AG10803 (cell line): ENCODE results near the gene TTLL9.
A peak's percentile ranks its signal among the peaks of the same experiment; 100 is the strongest.

Experiments used
- DNase-seq: peaks from one replicate; pipeline ENCODE4 v3.0.0; 2010; ENCODE audit warnings: low read depth
- H3K4me3 ChIP-seq: 2 replicates; pipeline ENCODE4 v1.5.1; 2011; ENCODE audit warnings: mild to moderate bottlenecking, low read length, control low read depth
- TF ChIP-seq, protein P1 (sequence below): conservative IDR thresholded peaks from 2 replicates; pipeline ENCODE4 v1.5.1; 2011; ENCODE audit warnings: mild to moderate bottlenecking, low read length, control low read depth, inconsistent platforms

Gene TTLL9

GRCh38 chr20:31859998-31860380 is 10.4 kb upstream of the TTLL9 start:
- DNase-seq, result no peak
- TF ChIP-seq, protein P1, sequence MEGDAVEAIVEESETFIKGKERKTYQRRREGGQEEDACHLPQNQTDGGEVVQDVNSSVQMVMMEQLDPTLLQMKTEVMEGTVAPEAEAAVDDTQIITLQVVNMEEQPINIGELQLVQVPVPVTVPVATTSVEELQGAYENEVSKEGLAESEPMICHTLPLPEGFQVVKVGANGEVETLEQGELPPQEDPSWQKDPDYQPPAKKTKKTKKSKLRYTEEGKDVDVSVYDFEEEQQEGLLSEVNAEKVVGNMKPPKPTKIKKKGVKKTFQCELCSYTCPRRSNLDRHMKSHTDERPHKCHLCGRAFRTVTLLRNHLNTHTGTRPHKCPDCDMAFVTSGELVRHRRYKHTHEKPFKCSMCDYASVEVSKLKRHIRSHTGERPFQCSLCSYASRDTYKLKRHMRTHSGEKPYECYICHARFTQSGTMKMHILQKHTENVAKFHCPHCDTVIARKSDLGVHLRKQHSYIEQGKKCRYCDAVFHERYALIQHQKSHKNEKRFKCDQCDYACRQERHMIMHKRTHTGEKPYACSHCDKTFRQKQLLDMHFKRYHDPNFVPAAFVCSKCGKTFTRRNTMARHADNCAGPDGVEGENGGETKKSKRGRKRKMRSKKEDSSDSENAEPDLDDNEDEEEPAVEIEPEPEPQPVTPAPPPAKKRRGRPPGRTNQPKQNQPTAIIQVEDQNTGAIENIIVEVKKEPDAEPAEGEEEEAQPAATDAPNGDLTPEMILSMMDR, result no peak
- H3K4me3 ChIP-seq, result no peak overlapping the region

DNA sequence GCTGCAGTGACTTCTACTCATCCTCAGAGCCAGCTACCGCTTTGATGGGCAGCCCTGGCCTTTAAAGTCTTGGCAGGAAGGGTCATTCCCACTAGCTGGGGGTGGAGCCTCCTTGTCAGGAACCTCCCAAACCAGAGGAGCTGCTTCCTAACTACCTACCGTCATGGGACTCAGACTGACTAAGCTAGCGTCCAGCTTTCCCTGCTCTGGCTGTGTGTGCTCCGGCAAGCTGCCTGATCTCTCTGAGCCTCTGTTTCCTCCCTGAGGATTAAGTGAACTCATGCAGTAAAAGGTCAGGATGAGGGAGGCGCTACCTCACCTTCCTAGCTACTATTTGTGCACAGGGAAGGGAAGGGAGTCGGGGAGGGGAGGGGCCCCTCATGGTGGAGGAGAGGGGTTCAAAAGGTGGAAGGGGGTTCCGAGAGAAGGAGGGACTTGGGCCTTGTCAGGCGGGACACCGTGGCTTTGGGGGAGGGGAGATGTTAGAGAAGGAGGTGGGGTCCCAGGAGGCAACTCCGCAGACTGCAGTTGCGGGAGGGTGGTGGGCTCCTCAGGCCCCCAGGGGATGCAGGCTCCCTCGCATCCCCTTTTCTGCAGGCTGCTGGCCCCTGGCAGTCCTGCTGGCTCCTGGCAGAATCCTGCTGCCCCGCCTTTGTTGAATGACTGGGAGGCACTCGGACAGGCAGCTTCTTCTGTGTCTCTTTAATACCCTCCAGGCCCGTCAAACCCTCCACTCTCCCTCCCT is 9.9 kb upstream of the TTLL9 start:
- TF ChIP-seq, protein P1, result no peak
- no peak for DNase-seq
- no peak overlapping the region for H3K4me3 ChIP-seq

GRCh38 chr20:31861135-31861384 is 9.4 kb upstream of the TTLL9 start:
- no peak for DNase-seq
- TF ChIP-seq, protein P1, result no peak
- H3K4me3 ChIP-seq, result peak overlapping the region; percentile 30

DNA sequence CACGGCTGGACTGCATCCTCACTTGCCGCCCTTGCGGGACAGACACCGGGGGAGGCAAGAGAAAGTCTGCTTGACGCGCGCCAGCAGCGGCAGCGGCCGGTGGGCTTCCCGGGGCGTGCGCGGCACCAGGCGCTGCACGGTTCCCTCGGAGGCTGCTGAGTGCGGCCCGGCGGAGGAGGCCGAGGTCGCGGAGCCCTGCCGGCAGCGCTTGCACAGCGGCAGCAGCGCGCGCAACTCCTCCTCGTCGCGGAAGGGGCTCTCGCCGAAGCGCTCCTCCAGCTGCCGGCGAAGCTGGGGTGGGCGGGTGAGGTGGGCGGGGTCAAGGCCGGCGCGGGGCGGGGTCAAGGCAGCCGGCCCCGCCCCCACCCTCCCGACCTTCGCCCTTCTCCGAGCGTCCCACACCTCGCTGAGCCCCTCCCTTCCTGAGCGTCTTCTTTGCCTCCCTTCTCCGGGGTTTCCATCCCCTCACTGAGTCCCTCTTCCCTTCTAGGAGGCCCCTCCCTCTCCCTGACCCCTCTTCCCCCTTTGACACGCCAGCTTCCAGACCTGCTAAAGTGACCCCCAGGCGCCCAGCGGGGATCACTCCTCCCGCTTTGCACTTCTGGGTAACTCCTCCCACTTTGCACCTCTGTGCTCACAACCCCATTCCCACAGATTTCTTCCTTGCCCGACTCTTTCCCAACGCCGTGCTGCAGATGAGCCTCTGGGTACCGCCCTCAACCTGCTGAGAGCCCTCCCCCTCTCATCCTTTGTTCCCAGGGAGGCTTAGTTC is 8.9 kb upstream of the TTLL9 start:
- TF ChIP-seq, protein P1, result no peak
- peak; percentile 36 for DNase-seq
- H3K4me3 ChIP-seq, result peak overlapping the region; percentile 30

DNA sequence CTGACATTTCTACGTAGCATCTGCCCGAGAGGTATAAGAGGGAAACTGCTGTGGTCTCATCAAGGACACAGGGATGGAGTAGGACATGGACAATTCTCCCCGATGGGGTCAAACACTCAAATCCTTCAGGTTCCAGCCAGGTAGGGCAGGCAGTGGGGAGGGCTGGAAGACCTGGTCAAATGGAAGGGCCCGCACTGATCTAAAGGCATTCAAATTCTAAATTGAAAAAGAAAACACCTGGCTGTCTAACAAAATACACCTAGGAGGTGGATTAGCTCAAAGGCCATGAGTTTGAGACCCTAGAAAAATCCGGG is 8.3 kb upstream of the TTLL9 start:
- no peak for DNase-seq
- TF ChIP-seq, protein P1, result no peak
- no peak overlapping the region for H3K4me3 ChIP-seq

DNA sequence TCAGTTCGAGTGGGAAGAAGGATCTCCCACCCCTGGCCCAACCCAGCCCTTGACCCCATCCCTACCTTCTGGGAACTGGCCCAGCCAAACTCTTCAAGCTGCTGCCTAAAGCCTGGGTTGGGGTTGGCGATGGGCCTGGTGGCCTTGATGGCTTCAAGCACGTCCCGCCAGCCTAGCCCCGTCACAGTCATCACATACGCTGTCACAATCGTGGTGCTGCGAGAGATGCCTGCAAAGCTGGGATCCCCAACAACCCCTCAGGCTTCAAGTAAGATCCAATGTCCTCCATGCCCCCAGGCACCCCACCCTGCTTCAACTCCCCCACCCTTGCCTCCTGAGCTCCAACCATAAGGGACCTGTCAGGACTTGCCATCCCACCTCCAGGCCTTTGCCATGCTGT is 7.9 kb upstream of the TTLL9 start:
- no peak for DNase-seq
- no peak overlapping the region for H3K4me3 ChIP-seq
- TF ChIP-seq, protein P1, result no peak
